Measurements from ENCODE around the gene CABLES2.

CABLES2 gene

DNA sequence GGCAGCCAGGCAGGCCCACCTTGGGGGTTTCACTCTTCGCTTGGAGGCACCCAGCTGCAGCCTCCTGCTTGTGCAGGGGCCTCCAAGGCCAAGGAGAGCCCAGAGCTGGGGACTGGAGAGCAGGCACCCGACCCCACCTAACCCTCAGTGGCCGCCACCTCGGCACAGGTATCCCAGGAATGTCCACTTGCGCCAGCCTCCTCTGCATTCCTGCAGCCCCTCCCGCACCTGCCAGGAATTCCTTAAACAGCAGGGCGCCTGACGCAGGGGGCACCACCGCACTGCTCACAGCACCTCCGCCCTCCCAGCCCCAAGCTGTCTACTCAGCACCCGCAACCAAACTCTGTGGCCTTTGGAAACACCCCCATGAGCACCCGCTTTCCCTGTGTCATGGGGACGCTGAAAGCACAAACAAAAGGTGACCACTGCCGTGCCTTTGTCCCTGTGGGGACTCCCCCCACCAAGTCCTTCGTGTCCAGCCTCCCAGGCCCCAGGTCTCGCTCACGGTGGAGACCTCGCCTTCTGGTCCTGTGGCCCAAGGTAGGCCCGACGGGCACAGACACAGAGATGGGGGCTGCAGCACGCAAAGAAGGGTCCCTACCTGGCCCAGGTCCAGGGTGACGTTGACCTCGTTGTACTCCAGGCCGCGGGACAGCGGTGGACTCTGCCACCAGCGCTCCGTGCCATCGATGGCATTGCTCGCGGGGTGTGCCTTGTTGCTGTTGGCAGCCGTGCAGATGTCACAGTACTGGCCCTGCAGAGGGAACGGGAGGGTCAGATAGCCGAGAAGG, 45.1 kb downstream of the CABLES2 start:
- ChIA-PET CTCF (interaction anchor here (0.6 to 11.3 kb wide), 7 partner anchors 12 to 60 kb away, joined by 3 to 173 read pairs (median 5); no protein-coding TSS in a partner anchor), POLR2A (ENCODE audit: low non-redundant PET) (interaction anchor here (1.0 kb wide), 1 partner anchor 9 kb away, joined by 3 read pairs; no protein-coding TSS in a partner anchor)
- peak overlapping the region; percentile 100 for H3K27ac ChIP-seq
- TF ChIP-seq, protein P1, sequence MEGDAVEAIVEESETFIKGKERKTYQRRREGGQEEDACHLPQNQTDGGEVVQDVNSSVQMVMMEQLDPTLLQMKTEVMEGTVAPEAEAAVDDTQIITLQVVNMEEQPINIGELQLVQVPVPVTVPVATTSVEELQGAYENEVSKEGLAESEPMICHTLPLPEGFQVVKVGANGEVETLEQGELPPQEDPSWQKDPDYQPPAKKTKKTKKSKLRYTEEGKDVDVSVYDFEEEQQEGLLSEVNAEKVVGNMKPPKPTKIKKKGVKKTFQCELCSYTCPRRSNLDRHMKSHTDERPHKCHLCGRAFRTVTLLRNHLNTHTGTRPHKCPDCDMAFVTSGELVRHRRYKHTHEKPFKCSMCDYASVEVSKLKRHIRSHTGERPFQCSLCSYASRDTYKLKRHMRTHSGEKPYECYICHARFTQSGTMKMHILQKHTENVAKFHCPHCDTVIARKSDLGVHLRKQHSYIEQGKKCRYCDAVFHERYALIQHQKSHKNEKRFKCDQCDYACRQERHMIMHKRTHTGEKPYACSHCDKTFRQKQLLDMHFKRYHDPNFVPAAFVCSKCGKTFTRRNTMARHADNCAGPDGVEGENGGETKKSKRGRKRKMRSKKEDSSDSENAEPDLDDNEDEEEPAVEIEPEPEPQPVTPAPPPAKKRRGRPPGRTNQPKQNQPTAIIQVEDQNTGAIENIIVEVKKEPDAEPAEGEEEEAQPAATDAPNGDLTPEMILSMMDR (conservative IDR thresholded peaks at IDR 0.05; ENCODE audit: low read depth), result no peak
- peak; percentile 84 for DNase-seq (ENCODE audit: low spot score)

- POLR2A ChIA-PET (ENCODE audit: low non-redundant PET), result interaction anchor here (1.0 kb wide), 1 partner anchor 8 kb away, joined by 3 read pairs; no protein-coding TSS in a partner anchor
- CTCF ChIA-PET, result interaction anchor here (0.6 to 11.3 kb wide), 6 partner anchors 11 to 59 kb away, joined by 3 to 173 read pairs (median 4); no protein-coding TSS in a partner anchor
- H3K27ac ChIP-seq, result peak overlapping the region; percentile 100
Observed at GRCh38 chr20:62360854-62361798, 46.0 kb downstream of the CABLES2 start.

GRCh38 chr20:62359491-62360121, 47.5 kb downstream of the CABLES2 start:
- DNase-seq (ENCODE audit: low spot score), result peak; percentile 73
- H3K27ac ChIP-seq, result peak overlapping the region; percentile 100
- TF ChIP-seq, protein P1 (conservative IDR thresholded peaks at IDR 0.05; ENCODE audit: low read depth), result no peak
- POLR2A ChIA-PET (ENCODE audit: low non-redundant PET), result interaction anchor here (0.9 kb wide), 1 partner anchor 10 kb away, joined by 3 read pairs; no protein-coding TSS in a partner anchor
- CTCF ChIA-PET, result interaction anchor here (0.5 to 5.1 kb wide), 4 partner anchors 9 to 36 kb away, joined by 3 to 45 read pairs (median 6); no protein-coding TSS in a partner anchor

More at GRCh38 chr20:62360854-62361798, 46.0 kb downstream of the CABLES2 start:
- DNase-seq (ENCODE audit: low spot score), result no peak
- TF ChIP-seq, protein P1 (conservative IDR thresholded peaks at IDR 0.05; ENCODE audit: low read depth), result no peak

DNA sequence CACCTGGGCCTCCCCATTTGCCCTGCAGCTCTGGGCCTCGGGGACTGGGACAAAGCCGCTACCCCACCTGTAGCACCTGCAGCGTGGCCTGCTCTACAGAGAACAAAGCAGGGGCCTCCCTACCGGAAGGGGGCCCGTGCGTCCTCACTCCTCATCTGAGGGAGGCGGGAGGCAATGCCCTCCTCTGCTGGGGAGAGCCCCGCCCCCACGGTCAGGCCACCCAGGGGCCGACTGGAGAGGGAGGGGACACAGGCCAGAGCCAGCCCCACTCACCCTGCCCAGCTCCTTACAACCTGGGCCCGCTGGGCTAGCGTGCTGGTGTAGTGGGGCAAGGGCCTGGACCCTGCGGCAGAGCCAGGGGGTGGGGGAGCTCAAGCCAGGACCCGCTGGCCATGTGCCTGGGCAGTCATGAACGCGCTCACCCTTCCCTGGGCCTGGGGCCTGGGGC, 48.0 kb downstream of the CABLES2 start:
- H3K27ac ChIP-seq, result peak overlapping the region; percentile 100
- TF ChIP-seq, protein P1 (conservative IDR thresholded peaks at IDR 0.05; ENCODE audit: low read depth), result no peak
- ChIA-PET CTCF (interaction anchor here (1.0 to 5.1 kb wide), 5 partner anchors 10 to 57 kb away, joined by 3 to 45 read pairs (median 8); no protein-coding TSS in a partner anchor), POLR2A (ENCODE audit: low non-redundant PET) (interaction anchor here (0.9 kb wide), 1 partner anchor 9 kb away, joined by 3 read pairs; no protein-coding TSS in a partner anchor)
- no peak for DNase-seq (ENCODE audit: low spot score)

GRCh38 chr20:62358171-62359042, 48.7 kb downstream of the CABLES2 start:
- peak overlapping the region; percentile 100 for H3K27ac ChIP-seq
- POLR2A ChIA-PET (ENCODE audit: low non-redundant PET), result interaction anchor here (0.6 to 1.6 kb wide), 3 partner anchors 8 to 13 kb away, joined by 3 to 6 read pairs (median 3); no protein-coding TSS in a partner anchor
- CTCF ChIA-PET, result interaction anchor here (1.0 to 5.1 kb wide), 9 partner anchors 8 to 56 kb away, joined by 3 to 45 read pairs (median 4); no protein-coding TSS in a partner anchor
- DNase-seq (ENCODE audit: low spot score), result no peak
- TF ChIP-seq, protein P1 (conservative IDR thresholded peaks at IDR 0.05; ENCODE audit: low read depth), result no peak

Data from RWPE1 (cell line).